Stomach (tissue), 4 donors: ENCODE data around the gene CALHM1.

Experiments used
- CTCF ChIP-seq, 7 experiments: fragments of 450-650 bp in 4 of 7; fragments of 200-600 bp in 3 of 7; sonication (generic) in 3 of 7; IDR thresholded peaks; one replicate each; pipeline ENCODE4 v1.5.1; 2016 to 2019; ENCODE audit warnings: antibody characterized with exemption in 7 of 7, control low read depth in 2 of 7, mild to moderate bottlenecking in 1 of 7
- EP300 ChIP-seq: sonication (generic); formaldehyde crosslinking; IDR thresholded peaks from one replicate; pipeline ENCODE4 v1.6.1; 2017; ENCODE audit warnings: antibody characterized with exemption
- POLR2A ChIP-seq, 4 donors: fragments of 450-650 bp; IDR thresholded peaks; one replicate each; pipeline ENCODE4 v1.6.1; 2016; ENCODE audit warnings: antibody characterized with exemption in 4 of 4, control low read depth in 2 of 4, mild to moderate bottlenecking in 1 of 4, moderate library complexity in 1 of 4
- POLR2AphosphoS5 ChIP-seq, 3 donors: sonication (generic); formaldehyde crosslinking; IDR thresholded peaks; one replicate each; pipeline ENCODE4 v1.6.1; 2016; ENCODE audit warnings: antibody characterized with exemption in 3 of 3

GRCh38 chr10:103480521-103480920 is 21.8 kb upstream of the CALHM1 start:
- no peak for TF ChIP-seq CTCF (IDR thresholded peaks at IDR 0.05)
- TF ChIP-seq POLR2A (IDR thresholded peaks at IDR 0.05), result no peak
- no peak for TF ChIP-seq POLR2AphosphoS5 (IDR thresholded peaks at IDR 0.05)
- TF ChIP-seq EP300, result no peak
